Measurements from ENCODE around the gene ISCU.

DNA sequence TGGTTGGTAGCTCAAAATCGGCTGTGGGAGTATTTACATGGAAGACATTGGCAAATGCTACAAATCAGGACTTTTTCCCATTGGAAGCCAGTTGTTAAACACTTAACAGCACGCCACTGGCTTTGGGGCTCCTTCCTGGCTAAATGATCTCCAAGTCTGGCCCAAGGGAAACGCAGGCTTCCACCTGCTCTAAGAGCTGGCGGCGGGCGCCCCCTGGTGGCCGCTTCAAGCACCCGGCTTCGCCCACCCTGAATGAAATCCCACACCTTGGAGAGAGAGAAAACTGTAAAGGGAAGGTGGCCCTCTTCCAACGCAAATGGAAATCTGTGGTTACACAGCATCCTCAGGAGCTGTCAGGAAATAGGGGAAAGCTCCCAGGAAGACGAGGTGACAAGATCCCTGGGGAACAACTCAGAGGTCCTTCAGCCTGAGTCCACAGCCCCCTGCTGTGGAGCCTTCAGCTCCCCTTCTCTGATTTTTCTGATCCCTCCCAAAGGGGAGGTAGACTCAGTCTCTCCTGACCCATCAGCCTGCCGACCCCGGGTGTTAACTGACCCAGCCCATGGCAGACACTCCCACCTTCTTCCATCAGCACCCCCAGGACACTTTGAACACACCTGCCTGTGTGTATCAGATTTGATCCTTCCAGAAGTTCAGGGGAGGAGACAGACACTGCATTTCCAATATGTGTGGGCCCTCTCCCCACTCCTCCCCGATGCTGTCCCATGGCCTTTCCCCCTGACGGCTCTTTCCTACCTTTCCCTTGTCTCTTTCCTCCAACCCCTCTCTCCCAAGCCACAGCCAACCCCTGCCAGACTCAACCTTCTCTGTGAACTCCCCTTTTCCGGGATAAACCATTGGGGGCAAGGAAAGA is 55.9 kb downstream of the ISCU start:
- TF ChIP-seq POLR2A (conservative IDR thresholded peaks at IDR 0.05): no peak
- TF ChIP-seq, protein P1, sequence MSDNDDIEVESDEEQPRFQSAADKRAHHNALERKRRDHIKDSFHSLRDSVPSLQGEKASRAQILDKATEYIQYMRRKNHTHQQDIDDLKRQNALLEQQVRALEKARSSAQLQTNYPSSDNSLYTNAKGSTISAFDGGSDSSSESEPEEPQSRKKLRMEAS (CRISPR knock-in tag; IDR thresholded peaks at IDR 0.05): no peak
